SU-DHL-6 (cell line): ENCODE data around the gene PTPRG.

Experiments used
- H2AFZ ChIP-seq: fragments of 200-600 bp; sonication (generic); 2 replicates; pipeline ENCODE4 v1.6.1; 2014; ENCODE audit warnings: low read depth, mild to moderate bottlenecking, moderate library complexity, mixed read lengths, antibody characterized with exemption, low read length; ENCODE audit not compliant: severe bottlenecking
- H3F3A ChIP-seq: fragments of 200-600 bp; shearing (Covaris generic); 2 replicates; pipeline ENCODE4 v1.6.0; 2016; ENCODE audit warnings: antibody characterized with exemption, mild to moderate bottlenecking; ENCODE audit not compliant: insufficient read depth
- H3K27ac ChIP-seq: fragments of 200-600 bp; sonication (generic); 2 replicates; pipeline ENCODE4 v1.5.1; 2016; ENCODE audit warnings: low read depth, mild to moderate bottlenecking, low read length, moderate library complexity, mixed read lengths
- H3K27me3 ChIP-seq: fragments of 200-600 bp; sonication (generic), shearing (Covaris generic); 2 replicates; pipeline ENCODE4 v1.6.0; 2014; ENCODE audit warnings: mild to moderate bottlenecking, low read length
- H3K36me3 ChIP-seq: fragments of 200-600 bp; sonication (generic); 2 replicates; pipeline ENCODE4 v1.6.1; 2014; ENCODE audit warnings: mild to moderate bottlenecking, low read length, mixed read lengths
- H3K4me2 ChIP-seq: fragments of 300-600, 200-600 bp; shearing (Covaris generic), sonication (generic); 2 replicates; pipeline ENCODE4 v1.6.0; 2014; ENCODE audit warnings: low read length, low read depth, mild to moderate bottlenecking; ENCODE audit not compliant: poor library complexity, severe bottlenecking
- H3K4me3 ChIP-seq: fragments of 200-600 bp; sonication (generic); 2 replicates; pipeline ENCODE4 v1.5.1; 2014; ENCODE audit warnings: antibody characterized with exemption, low read length, mild to moderate bottlenecking, mixed read lengths; ENCODE audit not compliant: insufficient read depth, poor library complexity, severe bottlenecking
- H3K79me2 ChIP-seq: fragments of 200-600 bp; sonication (generic); 2 replicates; pipeline ENCODE4 v1.6.1; 2014; ENCODE audit warnings: mild to moderate bottlenecking, low read length, moderate library complexity; ENCODE audit not compliant: insufficient read depth
- H3K9ac ChIP-seq: fragments of 200-600 bp; sonication (generic); 2 replicates; pipeline ENCODE4 v1.7.0; 2014; ENCODE audit warnings: mild to moderate bottlenecking, low read length
- H3K9me2 ChIP-seq: fragments of 200-600 bp; sonication (generic); replicated peaks from 2 replicates; pipeline ENCODE4 v1.6.1; 2014; ENCODE audit warnings: low read length; ENCODE audit not compliant: insufficient read depth
- H3K9me3 ChIP-seq: fragments of 200-600 bp; sonication (generic); 2 replicates; pipeline ENCODE4 v1.6.1; 2014; ENCODE audit warnings: low read length, mixed read lengths; ENCODE audit not compliant: insufficient read depth
- H4K20me1 ChIP-seq: fragments of 200-600 bp; sonication (generic); 2 replicates; pipeline ENCODE4 v1.6.1; 2014; ENCODE audit warnings: low read depth, mild to moderate bottlenecking, antibody characterized with exemption, low read length, moderate library complexity, mixed read lengths
- CTCF ChIP-seq: fragments of 200-600 bp; sonication (generic); IDR thresholded peaks from one replicate; pipeline ENCODE4 v1.5.1; 2017; ENCODE audit warnings: antibody characterized with exemption, mild to moderate bottlenecking, low read length, moderate library complexity; ENCODE audit not compliant: insufficient read depth, poor library complexity, severe bottlenecking
- EZH2phosphoT487 ChIP-seq: fragments of 200-600 bp; sonication (generic), shearing (Covaris generic); conservative IDR thresholded peaks from 2 replicates; pipeline ENCODE4 v1.6.1; 2018; ENCODE audit warnings: mild to moderate bottlenecking, antibody characterized with exemption, low read length, moderate library complexity, mixed read lengths

The PTPRG gene

GRCh38 chr3:61639991-61640390, 78.6 kb downstream of the PTPRG start:
- Histone ChIP-seq H3K9me2 (no peaks in the 10 kb centered on the region), H3K27ac (no peak overlapping the region), H3K9me3 (no peaks in the 10 kb centered on the region), H3K4me3 (no peak overlapping the region), H3F3A (no peaks in the 10 kb centered on the region), H3K4me2 (no peak overlapping the region), H4K20me1 (no peaks in the 10 kb centered on the region), H2AFZ (no peak overlapping the region), H3K79me2 (no peaks in the 10 kb centered on the region), H3K9ac (no peak overlapping the region), H3K36me3 (no peaks in the 10 kb centered on the region), H3K27me3 (no peaks in the 10 kb centered on the region)
- TF ChIP-seq EZH2phosphoT487 (no peak), CTCF (no peak)

GRCh38 chr3:61645148-61645547, 83.8 kb downstream of the PTPRG start:
- no peaks in the 10 kb centered on the region for H3K79me2 ChIP-seq
- no peak for TF ChIP-seq CTCF
- no peak for TF ChIP-seq EZH2phosphoT487
- H3K4me3 ChIP-seq = no peak overlapping the region
- no peak overlapping the region for H3K9ac ChIP-seq
- no peaks in the 10 kb centered on the region for H3K36me3 ChIP-seq
- no peaks in the 10 kb centered on the region for H3K27me3 ChIP-seq
- peaks cover 4% of the 10 kb centered on the region; the same call in 1 of the 2 replicates for H3K9me3 ChIP-seq
- H2AFZ ChIP-seq = no peak overlapping the region
- H3K4me2 ChIP-seq = no peak overlapping the region
- H3K27ac ChIP-seq = no peak overlapping the region
- no peaks in the 10 kb centered on the region for H4K20me1 ChIP-seq
- no peaks in the 10 kb centered on the region for H3F3A ChIP-seq
- H3K9me2 ChIP-seq = no peaks in the 10 kb centered on the region; the same call in 1 of the 2 replicates

GRCh38 chr3:61646360-61646759, 85.0 kb downstream of the PTPRG start:
- H3K4me2 ChIP-seq = no peak overlapping the region
- TF ChIP-seq CTCF (no peak), EZH2phosphoT487 (no peak)

More at GRCh38 chr3:61646360-61646759, 85.0 kb downstream of the PTPRG start:
- H3F3A ChIP-seq = no peaks in the 10 kb centered on the region
- H3K27me3 ChIP-seq = no peaks in the 10 kb centered on the region
- no peaks in the 10 kb centered on the region for H3K36me3 ChIP-seq
- H2AFZ ChIP-seq = no peak overlapping the region
- H3K9ac ChIP-seq = no peak overlapping the region
- no peak overlapping the region for H3K27ac ChIP-seq
- H3K79me2 ChIP-seq = no peaks in the 10 kb centered on the region
- peaks cover 4% of the 10 kb centered on the region; the same call in 1 of the 2 replicates for H3K9me3 ChIP-seq
- H3K9me2 ChIP-seq = no peaks in the 10 kb centered on the region; the same call in 1 of the 2 replicates
- no peak overlapping the region for H3K4me3 ChIP-seq
- no peaks in the 10 kb centered on the region for H4K20me1 ChIP-seq
